Tibial nerve (tissue), 4 donors: ENCODE results near the gene MALRD1. TPM values are rescaled to one million over a fixed set of nuclear protein-coding genes. Genes with fewer than 3 reads are reported as not detected.

Experiments
- DNase-seq, 2 donors: peaks; one replicate each; pipeline ENCODE4 v3.0.0-alpha.2; 2019; ENCODE audit warnings: low spot score in 2 of 2
- H3K27ac ChIP-seq, 4 donors: fragments of 200-600 bp; sonication (generic) in 3 of 4; one replicate each; pipeline ENCODE4 v1.5.1; 2017 to 2019; ENCODE audit warnings: mild to moderate bottlenecking in 1 of 4
- H3K27me3 ChIP-seq, 2 donors: fragments of 200-600 bp; sonication (generic) in 1 of 2; one replicate each; pipeline versions ENCODE4 v1.5.1 to v1.6.0; 2017 to 2019
- H3K36me3 ChIP-seq, 3 donors: fragments of 200-600 bp; sonication (generic); one replicate each; pipeline ENCODE4 v1.5.1; 2018 to 2019
- H3K4me1 ChIP-seq, 4 donors: fragments of 200-600 bp; sonication (generic) in 3 of 4; one replicate each; pipeline ENCODE4 v1.5.1; 2017 to 2019
- H3K4me3 ChIP-seq, 4 donors: fragments of 200-600 bp; sonication (generic) in 3 of 4; one replicate each; pipeline ENCODE4 v1.5.1; 2017 to 2019; ENCODE audit warnings: mild to moderate bottlenecking in 1 of 4, moderate library complexity in 1 of 4
- H3K9me3 ChIP-seq, 4 donors: fragments of 200-600 bp; sonication (generic) in 3 of 4; one replicate each; pipeline ENCODE4 v1.5.1; 2017 to 2019
- CTCF ChIP-seq, 5 experiments: fragments of 200-600 bp in 3 of 5; fragments of 450-650 bp in 2 of 5; sonication (generic) in 3 of 5; IDR thresholded peaks; one replicate each; pipeline ENCODE4 v1.5.1; 2016 to 2019; ENCODE audit warnings: antibody characterized with exemption in 5 of 5, mild to moderate bottlenecking in 3 of 5, moderate library complexity in 2 of 5
- EP300 ChIP-seq, 2 donors: sonication (generic); formaldehyde crosslinking; IDR thresholded peaks; one replicate each; pipeline ENCODE4 v1.6.1; 2017; ENCODE audit warnings: antibody characterized with exemption in 2 of 2, mild to moderate bottlenecking in 1 of 2
- POLR2A ChIP-seq, 2 donors: fragments of 450-650 bp; IDR thresholded peaks; one replicate each; pipeline ENCODE4 v1.6.1; 2017; ENCODE audit warnings: antibody characterized with exemption in 2 of 2, mild to moderate bottlenecking in 2 of 2, moderate library complexity in 2 of 2
- WGBS, 2 donors: methylation state at CpG; one replicate each; pipeline ENCODE4 v1.1.5; 2018; 5-methylcytosine and 5-hydroxymethylcytosine counted together
- total RNA-seq, 4 donors: library from RNA; depleted of rRNA; stranded (reverse); fragments of >200 nt; gene quantifications; one replicate each; pipeline ENCODE4 v1.1.0, GENCODE V29; 2016

Gene MALRD1
- total RNA-seq, 4 donors from 2014 or later = 1.3 to 5.4 (median 3.6) TPM; not detected in 1

GRCh38 chr10:19117438-19117837 is 68.8 kb downstream of the MALRD1 start:
- H3K27me3 ChIP-seq = no peaks in the 10 kb centered on the region
- DNase-seq = no peak
- H3K4me3 ChIP-seq = no peak overlapping the region
- H3K36me3 ChIP-seq = no peaks in the 10 kb centered on the region
- no peak for TF ChIP-seq CTCF (IDR thresholded peaks at IDR 0.05)
- TF ChIP-seq POLR2A (IDR thresholded peaks at IDR 0.05) = no peak
- TF ChIP-seq EP300 (IDR thresholded peaks at IDR 0.05) = no peak
- no peaks in the 10 kb centered on the region for H3K9me3 ChIP-seq
- 76 to 88% methylated on average over 1 of the region's 1 CpG for WGBS, 2 donors
- no peak overlapping the region for H3K27ac ChIP-seq
- H3K4me1 ChIP-seq = no peaks in the 10 kb centered on the region

- H3K36me3 ChIP-seq = no peaks in the 10 kb centered on the region
- no peak overlapping the region for H3K27ac ChIP-seq
- H3K27me3 ChIP-seq = no peaks in the 10 kb centered on the region
- no peaks in the 10 kb centered on the region for H3K4me1 ChIP-seq
- TF ChIP-seq POLR2A (IDR thresholded peaks at IDR 0.05) (no peak), CTCF (IDR thresholded peaks at IDR 0.05) (no peak), EP300 (IDR thresholded peaks at IDR 0.05) (no peak)
- no peak overlapping the region for H3K4me3 ChIP-seq
- 55 to 59% methylated on average over 6 of the region's 6 CpGs for WGBS, 2 donors
- no peak for DNase-seq
- no peaks in the 10 kb centered on the region for H3K9me3 ChIP-seq
These were observed 70.6 kb downstream of the MALRD1 start for GRCh38 chr10:19119191-19119590.

- Histone ChIP-seq H3K4me1 (no peaks in the 10 kb centered on the region), H3K4me3 (no peak overlapping the region), H3K27me3 (no peaks in the 10 kb centered on the region), H3K9me3 (no peaks in the 10 kb centered on the region), H3K36me3 (no peaks in the 10 kb centered on the region), H3K27ac (no peak overlapping the region)
- TF ChIP-seq EP300 (IDR thresholded peaks at IDR 0.05) (no peak), POLR2A (IDR thresholded peaks at IDR 0.05) (no peak), CTCF (IDR thresholded peaks at IDR 0.05) (no peak)
- WGBS, 2 donors = 93 to 96% methylated on average over 5 of the region's 5 CpGs
- DNase-seq = no peak
These were observed 71.8 kb downstream of the MALRD1 start for GRCh38 chr10:19120381-19120908.

GRCh38 chr10:19133992-19134391 is 85.4 kb downstream of the MALRD1 start:
- TF ChIP-seq EP300 (IDR thresholded peaks at IDR 0.05) (no peak), CTCF (IDR thresholded peaks at IDR 0.05) (no peak), POLR2A (IDR thresholded peaks at IDR 0.05) (no peak)
- no peak overlapping the region for H3K27ac ChIP-seq
- 71 to 79% methylated on average over 4 of the region's 4 CpGs for WGBS, 2 donors
- H3K36me3 ChIP-seq = no peaks in the 10 kb centered on the region
- no peak overlapping the region for H3K4me3 ChIP-seq
- no peaks in the 10 kb centered on the region for H3K4me1 ChIP-seq
- H3K27me3 ChIP-seq = no peaks in the 10 kb centered on the region
- H3K9me3 ChIP-seq = no peaks in the 10 kb centered on the region
- DNase-seq = no peak

GRCh38 chr10:19142967-19143366 is 94.4 kb downstream of the MALRD1 start:
- no peak for DNase-seq
- 89 to 91% methylated on average over 4 of the region's 4 CpGs for WGBS, 2 donors

More at GRCh38 chr10:19142967-19143366, 94.4 kb downstream of the MALRD1 start:
- H3K4me1 ChIP-seq = no peaks in the 10 kb centered on the region
- H3K9me3 ChIP-seq = no peaks in the 10 kb centered on the region
- TF ChIP-seq CTCF (IDR thresholded peaks at IDR 0.05) (no peak), EP300 (IDR thresholded peaks at IDR 0.05) (no peak), POLR2A (IDR thresholded peaks at IDR 0.05) (no peak)
- no peaks in the 10 kb centered on the region for H3K27me3 ChIP-seq
- H3K4me3 ChIP-seq = no peak overlapping the region
- no peaks in the 10 kb centered on the region for H3K36me3 ChIP-seq
- H3K27ac ChIP-seq = no peak overlapping the region
